Measurements from ENCODE around the gene CFAP92.

Gene CFAP92

DNA sequence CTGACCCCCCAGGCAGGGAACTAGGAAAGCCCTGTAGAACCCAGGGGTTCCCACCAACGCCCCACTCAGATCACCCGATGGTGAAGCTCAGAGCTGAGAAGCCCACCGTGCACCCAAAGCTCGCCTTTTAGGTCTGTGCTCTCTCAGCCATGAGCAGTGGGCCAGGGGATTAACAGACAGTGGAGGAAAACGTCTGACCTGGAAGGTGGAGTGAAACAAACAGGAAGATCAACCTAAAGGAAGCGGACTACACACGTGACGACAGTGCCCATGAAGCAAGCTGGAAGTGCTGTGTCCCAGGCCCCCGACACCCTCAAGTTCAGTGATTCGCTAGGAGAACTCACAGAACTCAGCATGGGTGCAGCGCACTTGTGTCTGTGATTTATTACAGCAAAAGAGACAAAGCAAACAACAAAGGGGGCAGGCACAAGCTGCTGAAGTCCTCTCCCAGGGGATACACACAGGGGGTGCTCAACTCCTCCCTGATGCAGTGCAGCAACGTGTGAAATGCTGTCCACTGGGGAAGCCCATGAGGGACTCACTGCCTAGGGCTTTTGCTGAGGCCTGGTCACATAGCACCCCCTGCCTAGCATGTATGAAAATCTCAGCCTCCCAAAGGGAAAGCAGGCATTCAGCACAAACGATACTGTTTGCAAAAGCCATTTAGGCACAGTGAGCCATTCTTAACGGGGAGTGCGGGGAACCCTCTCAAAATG, 43.5 kb downstream of the CFAP92 start:
- DNase-seq (ENCODE audit: low spot score), result no peak
- POLR2A ChIA-PET (ENCODE audit: low non-redundant PET), result no interaction called here
- TF ChIP-seq, protein P1, sequence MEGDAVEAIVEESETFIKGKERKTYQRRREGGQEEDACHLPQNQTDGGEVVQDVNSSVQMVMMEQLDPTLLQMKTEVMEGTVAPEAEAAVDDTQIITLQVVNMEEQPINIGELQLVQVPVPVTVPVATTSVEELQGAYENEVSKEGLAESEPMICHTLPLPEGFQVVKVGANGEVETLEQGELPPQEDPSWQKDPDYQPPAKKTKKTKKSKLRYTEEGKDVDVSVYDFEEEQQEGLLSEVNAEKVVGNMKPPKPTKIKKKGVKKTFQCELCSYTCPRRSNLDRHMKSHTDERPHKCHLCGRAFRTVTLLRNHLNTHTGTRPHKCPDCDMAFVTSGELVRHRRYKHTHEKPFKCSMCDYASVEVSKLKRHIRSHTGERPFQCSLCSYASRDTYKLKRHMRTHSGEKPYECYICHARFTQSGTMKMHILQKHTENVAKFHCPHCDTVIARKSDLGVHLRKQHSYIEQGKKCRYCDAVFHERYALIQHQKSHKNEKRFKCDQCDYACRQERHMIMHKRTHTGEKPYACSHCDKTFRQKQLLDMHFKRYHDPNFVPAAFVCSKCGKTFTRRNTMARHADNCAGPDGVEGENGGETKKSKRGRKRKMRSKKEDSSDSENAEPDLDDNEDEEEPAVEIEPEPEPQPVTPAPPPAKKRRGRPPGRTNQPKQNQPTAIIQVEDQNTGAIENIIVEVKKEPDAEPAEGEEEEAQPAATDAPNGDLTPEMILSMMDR (conservative IDR thresholded peaks at IDR 0.05; ENCODE audit: low read depth), result no peak
- CTCF ChIA-PET, result interaction anchor here (0.6 to 1.1 kb wide), 3 partner anchors 19 to 269 kb away, joined by 3 to 4 read pairs (median 4); no protein-coding TSS in a partner anchor
- no peak overlapping the region for H3K27ac ChIP-seq

GRCh38 chr3:128949158-128949557, 44.7 kb downstream of the CFAP92 start:
- ChIA-PET POLR2A (ENCODE audit: low non-redundant PET) (no interaction called here), CTCF (interaction anchor here (1.1 kb wide), 1 partner anchor 41 kb away, joined by 4 read pairs; no protein-coding TSS in a partner anchor)
- no peak for DNase-seq (ENCODE audit: low spot score)

DNA sequence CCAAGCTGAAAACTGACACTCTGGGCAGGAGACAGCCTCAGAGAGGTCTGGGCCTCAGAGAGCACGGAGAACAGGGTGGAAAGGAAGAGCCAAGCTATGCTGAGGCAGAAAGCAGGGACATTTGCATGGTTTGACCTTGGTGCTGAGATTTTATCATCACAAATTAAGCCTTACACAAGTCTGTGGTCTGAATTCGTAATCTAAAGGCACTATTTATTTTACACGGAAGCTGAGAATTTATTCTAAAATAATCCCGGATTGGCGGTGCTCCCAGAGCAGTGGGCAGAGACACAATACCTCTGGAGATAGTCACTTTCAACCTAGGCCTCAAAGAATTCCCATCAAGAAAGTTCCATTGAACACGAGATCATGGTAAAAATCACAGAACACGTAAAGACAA, 47.5 kb downstream of the CFAP92 start:
- no peak for DNase-seq (ENCODE audit: low spot score)
- no peak overlapping the region for H3K27ac ChIP-seq
- ChIA-PET POLR2A (ENCODE audit: low non-redundant PET) (no interaction called here), CTCF (interaction anchor here (0.6 to 1.1 kb wide), 2 partner anchors 24 to 57 kb away, joined by 3 read pairs; no protein-coding TSS in a partner anchor)
- TF ChIP-seq, protein P1 (conservative IDR thresholded peaks at IDR 0.05; ENCODE audit: low read depth), result no peak

More at GRCh38 chr3:128949158-128949557, 44.7 kb downstream of the CFAP92 start:
- no peak overlapping the region for H3K27ac ChIP-seq
- TF ChIP-seq, protein P1 (conservative IDR thresholded peaks at IDR 0.05; ENCODE audit: low read depth), result no peak

- no peak for DNase-seq (ENCODE audit: low spot score)
- ChIA-PET CTCF (interaction anchor here (1.1 kb wide), 1 partner anchor 25 kb away, joined by 3 read pairs; no protein-coding TSS in a partner anchor), POLR2A (ENCODE audit: low non-redundant PET) (no interaction called here)
- no peak overlapping the region for H3K27ac ChIP-seq
- TF ChIP-seq, protein P1 (conservative IDR thresholded peaks at IDR 0.05; ENCODE audit: low read depth), result no peak
Measured at GRCh38 chr3:128945878-128946175, 48.0 kb downstream of the CFAP92 start.

GRCh38 chr3:128945041-128945877, 48.6 kb downstream of the CFAP92 start:
- CTCF ChIA-PET, result no interaction called here
- DNase-seq (ENCODE audit: low spot score), result no peak
- no peak overlapping the region for H3K27ac ChIP-seq
- POLR2A ChIA-PET (ENCODE audit: low non-redundant PET), result no interaction called here
- TF ChIP-seq, protein P1 (conservative IDR thresholded peaks at IDR 0.05; ENCODE audit: low read depth), result no peak

GRCh38 chr3:128942161-128942952, 51.5 kb downstream of the CFAP92 start:
- TF ChIP-seq, protein P1 (conservative IDR thresholded peaks at IDR 0.05; ENCODE audit: low read depth), result no peak
- POLR2A ChIA-PET (ENCODE audit: low non-redundant PET), result interaction anchor here (0.7 kb wide), 1 partner anchor 240 kb away, joined by 4 read pairs; no protein-coding TSS in a partner anchor
- CTCF ChIA-PET, result no interaction called here
- H3K27ac ChIP-seq, result no peak overlapping the region
- peak; percentile 30 for DNase-seq (ENCODE audit: low spot score)
